ENCODE data around the gene FOXO3. TPM values are rescaled to one million over a fixed set of nuclear protein-coding genes. Genes with fewer than 3 reads are reported as not detected.

The FOXO3 gene
- total RNA-seq, 1 donor from 2014 or later: 45.2 TPM

DNA sequence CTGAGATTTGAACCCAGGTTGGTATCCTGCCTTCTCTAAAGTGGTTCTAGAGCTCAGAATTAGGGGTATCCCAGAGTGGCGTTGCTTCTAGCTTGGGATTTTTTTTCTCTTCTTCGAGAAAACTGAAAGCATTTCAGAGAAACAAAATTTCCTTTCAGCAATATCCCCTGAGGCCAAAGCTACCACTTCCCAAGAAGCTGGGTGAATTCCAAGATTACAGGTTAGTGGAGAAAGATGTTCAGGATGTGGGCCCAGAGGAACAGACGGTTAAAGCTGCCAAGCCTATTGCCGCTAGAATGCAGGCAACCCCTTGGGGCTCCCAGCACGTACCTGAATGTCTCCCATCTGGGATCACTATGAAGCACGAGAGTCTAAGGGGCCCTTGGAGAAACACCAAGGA is 134.1 kb downstream of the FOXO3 start:
- DNase-seq (ENCODE audit: low spot score, unreplicated experiment): no peak
- H3K4me1 Mint-ChIP-seq (ENCODE audit: low read depth): peaks cover 4% of the 10 kb centered on the region
- no peaks in the 10 kb centered on the region for H3K9me3 Mint-ChIP-seq (ENCODE audit: low read depth)
- no peak overlapping the region for H3K27ac Mint-ChIP-seq
- no peaks in the 10 kb centered on the region for H3K36me3 Mint-ChIP-seq (ENCODE audit: insufficient read depth)
- H3K4me3 Mint-ChIP-seq (ENCODE audit: low read depth): no peak overlapping the region
- TF ChIP-seq, protein P1, sequence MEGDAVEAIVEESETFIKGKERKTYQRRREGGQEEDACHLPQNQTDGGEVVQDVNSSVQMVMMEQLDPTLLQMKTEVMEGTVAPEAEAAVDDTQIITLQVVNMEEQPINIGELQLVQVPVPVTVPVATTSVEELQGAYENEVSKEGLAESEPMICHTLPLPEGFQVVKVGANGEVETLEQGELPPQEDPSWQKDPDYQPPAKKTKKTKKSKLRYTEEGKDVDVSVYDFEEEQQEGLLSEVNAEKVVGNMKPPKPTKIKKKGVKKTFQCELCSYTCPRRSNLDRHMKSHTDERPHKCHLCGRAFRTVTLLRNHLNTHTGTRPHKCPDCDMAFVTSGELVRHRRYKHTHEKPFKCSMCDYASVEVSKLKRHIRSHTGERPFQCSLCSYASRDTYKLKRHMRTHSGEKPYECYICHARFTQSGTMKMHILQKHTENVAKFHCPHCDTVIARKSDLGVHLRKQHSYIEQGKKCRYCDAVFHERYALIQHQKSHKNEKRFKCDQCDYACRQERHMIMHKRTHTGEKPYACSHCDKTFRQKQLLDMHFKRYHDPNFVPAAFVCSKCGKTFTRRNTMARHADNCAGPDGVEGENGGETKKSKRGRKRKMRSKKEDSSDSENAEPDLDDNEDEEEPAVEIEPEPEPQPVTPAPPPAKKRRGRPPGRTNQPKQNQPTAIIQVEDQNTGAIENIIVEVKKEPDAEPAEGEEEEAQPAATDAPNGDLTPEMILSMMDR (IDR thresholded peaks at IDR 0.05; ENCODE audit: unreplicated experiment): no peak
- H3K27me3 Mint-ChIP-seq: no peaks in the 10 kb centered on the region

DNA sequence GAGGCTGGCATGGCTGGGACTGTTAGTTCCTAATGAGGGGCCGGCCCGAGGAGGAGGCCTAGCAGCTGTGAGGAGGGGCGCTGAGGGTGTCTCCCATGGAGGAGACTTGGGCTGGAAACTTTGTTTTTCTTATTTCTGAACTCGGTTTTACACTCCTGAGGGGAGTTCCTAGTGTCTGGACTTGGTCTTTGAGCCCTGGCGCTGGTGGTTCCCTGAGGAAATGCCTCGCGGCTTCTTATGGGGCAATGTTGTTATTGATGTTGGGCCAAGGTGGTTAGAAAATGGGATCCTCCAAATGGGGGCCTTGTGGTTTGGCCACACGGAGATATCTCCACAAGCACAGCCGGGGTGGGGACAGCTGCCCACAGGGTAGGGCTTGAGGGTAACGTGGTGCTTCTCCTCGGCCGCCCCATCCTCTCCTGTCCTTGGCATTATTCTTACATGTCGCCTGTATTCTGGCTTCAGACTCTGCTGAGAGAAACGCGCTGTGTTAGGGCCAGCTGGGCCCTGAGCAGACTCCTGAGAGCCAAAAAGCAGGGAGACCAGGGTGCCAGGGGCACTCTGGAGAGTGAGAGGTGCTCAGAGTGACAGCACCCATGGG is 136.9 kb downstream of the FOXO3 start:
- Mint-ChIP-seq H3K27ac (no peak overlapping the region), H3K27me3 (no peaks in the 10 kb centered on the region), H3K9me3 (ENCODE audit: low read depth) (peaks cover 24% of the 10 kb centered on the region), H3K4me1 (ENCODE audit: low read depth) (no peaks in the 10 kb centered on the region), H3K4me3 (ENCODE audit: low read depth) (no peak overlapping the region), H3K36me3 (ENCODE audit: insufficient read depth) (peaks cover 9% of the 10 kb centered on the region)
- no peak for DNase-seq (ENCODE audit: low spot score, unreplicated experiment)
- TF ChIP-seq, protein P1 (IDR thresholded peaks at IDR 0.05; ENCODE audit: unreplicated experiment): no peak

DNA sequence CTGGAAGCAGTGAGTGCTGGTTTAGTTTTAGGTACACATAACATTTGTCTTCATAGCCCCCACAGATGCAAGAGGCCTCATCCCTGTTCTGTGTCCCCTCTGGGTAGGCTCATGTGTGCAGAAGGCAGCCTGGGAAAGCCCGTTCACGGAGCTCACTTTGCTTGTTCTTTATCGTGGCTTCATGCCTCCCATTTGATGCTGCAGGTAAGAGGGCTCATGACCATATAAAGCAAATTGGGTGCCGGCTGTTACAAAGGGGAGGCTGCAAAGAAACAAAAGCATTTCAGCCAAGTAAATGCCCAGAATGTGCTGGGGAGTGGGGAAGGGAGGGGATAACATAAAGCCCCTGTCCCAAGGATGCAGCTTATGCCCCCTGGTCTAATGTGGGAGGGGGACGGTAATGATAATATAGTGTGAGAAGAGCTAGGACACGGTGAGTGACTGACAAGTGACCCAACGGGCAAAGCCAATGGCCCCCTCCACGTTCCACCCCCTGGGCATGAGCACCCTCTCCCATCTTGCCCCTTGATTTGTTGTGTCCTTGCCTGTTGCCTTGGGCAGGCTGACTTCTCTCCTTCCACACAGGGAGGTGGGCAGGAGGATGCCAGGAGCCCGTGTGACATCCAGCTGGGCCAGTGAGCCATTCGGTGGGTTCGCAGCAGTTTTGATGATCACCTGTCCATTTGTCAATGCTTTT is 138.0 kb downstream of the FOXO3 start:
- no peak overlapping the region for H3K4me3 Mint-ChIP-seq (ENCODE audit: low read depth)
- peaks cover 29% of the 10 kb centered on the region for H3K9me3 Mint-ChIP-seq (ENCODE audit: low read depth)
- TF ChIP-seq, protein P1 (IDR thresholded peaks at IDR 0.05; ENCODE audit: unreplicated experiment): no peak
- H3K27me3 Mint-ChIP-seq: no peaks in the 10 kb centered on the region
- no peak for DNase-seq (ENCODE audit: low spot score, unreplicated experiment)
- peaks cover 10% of the 10 kb centered on the region for H3K36me3 Mint-ChIP-seq (ENCODE audit: insufficient read depth)
- H3K4me1 Mint-ChIP-seq (ENCODE audit: low read depth): no peaks in the 10 kb centered on the region
- no peak overlapping the region for H3K27ac Mint-ChIP-seq

DNA sequence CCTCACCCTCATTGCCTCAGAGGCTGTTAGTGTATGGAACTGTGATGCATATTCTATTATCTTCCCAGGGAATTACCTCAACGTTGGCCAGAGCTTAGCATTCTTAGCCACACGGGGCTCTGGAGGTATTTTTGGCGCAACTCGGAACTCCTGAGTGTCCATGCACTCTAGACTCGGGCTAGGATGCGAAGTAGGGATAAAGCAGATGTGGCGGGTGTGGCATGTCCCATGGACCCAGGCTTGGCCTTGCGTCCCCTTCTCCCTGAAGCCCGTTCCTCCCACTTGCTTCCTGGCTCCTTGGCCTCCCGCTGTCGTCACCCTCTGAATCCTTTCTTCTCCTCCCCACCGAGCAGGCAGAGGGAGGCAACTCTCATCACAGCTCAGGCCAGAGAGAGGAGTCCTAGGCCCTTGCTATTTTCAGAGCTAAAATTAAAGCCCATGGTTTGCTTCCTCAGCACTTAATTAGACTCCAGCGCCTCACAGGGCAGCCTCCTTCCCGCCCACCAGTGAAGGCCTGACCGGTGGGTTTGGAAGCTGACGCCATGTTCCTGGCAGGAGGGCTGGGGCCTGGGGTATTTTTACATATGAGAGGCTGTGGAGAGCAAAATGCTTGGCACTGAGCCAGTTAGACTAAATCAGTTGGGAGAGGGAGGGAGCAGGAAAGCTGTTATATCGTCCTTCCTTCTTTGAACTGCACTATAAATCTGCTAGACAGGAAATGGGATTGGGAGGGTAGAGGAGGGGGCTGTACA is 138.7 kb downstream of the FOXO3 start:
- Mint-ChIP-seq H3K4me3 (ENCODE audit: low read depth) (no peak overlapping the region), H3K9me3 (ENCODE audit: low read depth) (peaks cover 29% of the 10 kb centered on the region), H3K4me1 (ENCODE audit: low read depth) (no peaks in the 10 kb centered on the region), H3K36me3 (ENCODE audit: insufficient read depth) (peaks cover 10% of the 10 kb centered on the region), H3K27me3 (no peaks in the 10 kb centered on the region), H3K27ac (no peak overlapping the region)
- no peak for DNase-seq (ENCODE audit: low spot score, unreplicated experiment)
- TF ChIP-seq, protein P1 (IDR thresholded peaks at IDR 0.05; ENCODE audit: unreplicated experiment): no peak

DNA sequence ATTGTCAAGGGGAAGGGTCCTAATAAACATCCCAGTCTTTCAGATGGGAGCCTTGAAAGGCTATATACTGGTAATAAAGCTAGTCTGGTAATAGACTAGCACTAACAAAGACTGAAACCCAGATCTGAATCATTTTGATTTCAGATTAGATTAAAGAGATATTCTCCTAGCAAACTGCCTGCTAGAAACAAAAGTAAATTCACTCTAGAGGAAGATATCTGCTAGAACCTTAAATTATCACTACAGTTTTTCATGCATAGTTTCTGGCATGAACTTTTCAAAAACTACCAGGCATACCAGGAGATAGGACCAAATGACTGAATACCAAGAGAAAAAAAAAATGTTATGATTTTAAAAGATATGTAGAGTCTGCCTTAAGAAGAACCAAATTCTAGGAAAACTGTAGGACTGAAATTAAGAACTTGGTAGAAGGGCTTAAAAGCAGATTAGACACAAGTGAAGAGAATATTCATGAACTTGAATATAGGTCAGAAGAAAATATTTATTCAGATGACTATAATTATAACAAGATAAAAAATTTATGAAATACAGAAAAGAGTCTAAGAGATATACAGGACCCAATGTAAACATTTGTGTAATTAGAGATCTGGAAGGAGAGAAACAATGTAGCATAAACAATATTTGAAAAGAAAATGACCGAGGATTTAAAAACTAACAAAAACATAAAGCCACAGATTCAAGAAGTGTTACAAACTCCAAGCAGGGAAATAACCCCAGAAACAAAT is 141.6 kb downstream of the FOXO3 start:
- Mint-ChIP-seq H3K27ac (no peak overlapping the region), H3K27me3 (no peaks in the 10 kb centered on the region), H3K4me1 (ENCODE audit: low read depth) (peaks cover 4% of the 10 kb centered on the region), H3K9me3 (ENCODE audit: low read depth) (peaks cover 29% of the 10 kb centered on the region), H3K36me3 (ENCODE audit: insufficient read depth) (peaks cover 10% of the 10 kb centered on the region), H3K4me3 (ENCODE audit: low read depth) (no peak overlapping the region)
- TF ChIP-seq, protein P1 (IDR thresholded peaks at IDR 0.05; ENCODE audit: unreplicated experiment): no peak
- DNase-seq (ENCODE audit: low spot score, unreplicated experiment): no peak

Data from progenitor cell of endocrine pancreas (in vitro differentiated cells).